Ovary (tissue), 9 donors: ENCODE measurements around the gene SEL1L3. TPM values are rescaled to one million over a fixed set of nuclear protein-coding genes. Genes with fewer than 3 reads are reported as not detected.

Experiments
- DNase-seq, 5 donors: peaks; one replicate each; pipeline ENCODE4 v3.0.0-alpha.2; 2019 to 2020
- H3K27ac ChIP-seq, 2 donors: fragments of 200-600 bp; one replicate each; pipeline versions ENCODE4 v1.5.1 to v1.8.0; 2019 to 2022
- H3K27me3 ChIP-seq: fragments of 200-600 bp; one replicate; pipeline ENCODE4 v1.8.0; 2022
- H3K36me3 ChIP-seq: fragments of 200-600 bp; sonication (generic); one replicate; pipeline ENCODE4 v1.5.1; 2019
- H3K4me1 ChIP-seq: one replicate; pipeline ENCODE4 v1.8.1; 2013; ENCODE audit warnings: mild to moderate bottlenecking, moderate library complexity; ENCODE audit not compliant: insufficient read depth
- H3K4me3 ChIP-seq: fragments of 200-600 bp; sonication (generic); one replicate; pipeline ENCODE4 v1.5.1; 2017
- H3K9me3 ChIP-seq, 2 donors: fragments of 200-600 bp in 1 of 2; sonication (generic) in 1 of 2; one replicate each; pipeline versions ENCODE4 v1.5.1 to v1.8.1; 2013 to 2019; ENCODE audit warnings: mild to moderate bottlenecking in 1 of 2, moderate library complexity in 1 of 2
- EP300 ChIP-seq: sonication (generic); formaldehyde crosslinking; IDR thresholded peaks from one replicate; pipeline ENCODE4 v1.6.1; 2017; ENCODE audit warnings: antibody characterized with exemption
- POLR2A ChIP-seq: fragments of 450-650 bp; IDR thresholded peaks from one replicate; pipeline ENCODE4 v1.6.1; 2017; ENCODE audit warnings: antibody characterized with exemption, mild to moderate bottlenecking, moderate library complexity
- WGBS, 3 donors: extraction: QIAGEN DNeasy Blood & Tissue Kit in 1 of 3; methylation state at CpG; one replicate each; pipeline versions ENCODE4 v1.1.5 to v1.1.7; 2013 to 2017; 5-methylcytosine and 5-hydroxymethylcytosine counted together
- intact Hi-C, 4 donors: fragments of 100-400 bp; cut with DNase I; formaldehyde crosslinking; loops; one replicate each; pipeline versions ENCODE4 v1.11.0 to v1.15.1; 2022 to 2023
- polyA plus RNA-seq, 2 donors: library from polyadenylated mRNA; stranded (reverse); fragments of 200-250 nt in 1 of 2; fragments of 350-450 nt in 1 of 2; fragmentation: Illumina TruSeq in 1 of 2; extraction: RNeasy Lipid Tissue Mini Kit (QIAGEN cat#74804) in 1 of 2; gene quantifications; one replicate each; pipeline ENCODE4 v1.2.3, GENCODE V29; 2013 to 2014
- total RNA-seq, 7 donors: library from RNA; depleted of rRNA in 2 of 7; stranded (reverse); fragments of >200 nt in 2 of 7; fragmentation: NEBNext Ultra II Directional in 3 of 7; extraction: Animal tissue kit (Norgen Biotek cat#: 25700) in 3 of 7; gene quantifications; one replicate each; pipeline versions ENCODE4 v1.1.0 to v1.2.4, GENCODE V29; 2016 to 2023
- TF ChIP-seq, protein P1 (sequence below), 3 donors: fragments of 450-650 bp in 2 of 3; fragments of 200-600 bp in 1 of 3; IDR thresholded peaks; one replicate each; pipeline versions ENCODE4 v1.5.1 to v1.8.0; 2016 to 2022; ENCODE audit warnings: antibody characterized with exemption in 3 of 3, mild to moderate bottlenecking in 1 of 3
- donor health status: DM: no; HTN: no; CAD: no; lungs with moderate emphysema.
- donor health status: DM: no; HTN: no; CAD: no.
- donor health status: Bipolar disorder and iron deficiency.
- donor health status: DM: yes; HTN: yes; CAD: no.
- donor health status: DM: no; HTN: no; CAD: no.
- donor health status: DM: yes; HTN: yes; CAD: no.

SEL1L3 gene
- total and polyA plus RNA-seq, 9 donors, result 4.4 to 27.7 (median 8.3) TPM

DNA sequence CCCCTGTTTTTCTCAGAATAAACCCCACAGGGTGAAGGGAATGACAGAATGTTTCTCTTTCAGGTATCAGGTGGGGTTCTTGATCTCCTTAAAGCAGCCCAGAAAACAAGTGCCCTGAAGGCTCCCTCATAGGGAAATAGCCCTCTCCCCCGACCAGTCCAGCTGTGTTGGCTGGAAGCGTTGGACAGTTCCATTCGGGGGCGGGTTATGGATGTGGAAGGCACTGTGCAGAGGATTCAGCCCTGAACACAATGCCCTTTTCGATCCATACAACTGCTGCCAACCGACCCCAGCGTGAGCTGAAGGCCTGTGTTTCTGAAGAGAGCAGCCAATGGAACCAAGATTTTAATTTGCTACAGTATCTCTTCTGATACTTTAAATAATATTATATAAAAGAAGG is 41.5 kb downstream of the SEL1L3 start:
- TF ChIP-seq EP300 (no peak), POLR2A (no peak)
- TF ChIP-seq, protein P1, sequence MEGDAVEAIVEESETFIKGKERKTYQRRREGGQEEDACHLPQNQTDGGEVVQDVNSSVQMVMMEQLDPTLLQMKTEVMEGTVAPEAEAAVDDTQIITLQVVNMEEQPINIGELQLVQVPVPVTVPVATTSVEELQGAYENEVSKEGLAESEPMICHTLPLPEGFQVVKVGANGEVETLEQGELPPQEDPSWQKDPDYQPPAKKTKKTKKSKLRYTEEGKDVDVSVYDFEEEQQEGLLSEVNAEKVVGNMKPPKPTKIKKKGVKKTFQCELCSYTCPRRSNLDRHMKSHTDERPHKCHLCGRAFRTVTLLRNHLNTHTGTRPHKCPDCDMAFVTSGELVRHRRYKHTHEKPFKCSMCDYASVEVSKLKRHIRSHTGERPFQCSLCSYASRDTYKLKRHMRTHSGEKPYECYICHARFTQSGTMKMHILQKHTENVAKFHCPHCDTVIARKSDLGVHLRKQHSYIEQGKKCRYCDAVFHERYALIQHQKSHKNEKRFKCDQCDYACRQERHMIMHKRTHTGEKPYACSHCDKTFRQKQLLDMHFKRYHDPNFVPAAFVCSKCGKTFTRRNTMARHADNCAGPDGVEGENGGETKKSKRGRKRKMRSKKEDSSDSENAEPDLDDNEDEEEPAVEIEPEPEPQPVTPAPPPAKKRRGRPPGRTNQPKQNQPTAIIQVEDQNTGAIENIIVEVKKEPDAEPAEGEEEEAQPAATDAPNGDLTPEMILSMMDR (IDR thresholded peaks at IDR 0.05), result no peak
- 54 to 68% (median 65%) methylated on average over 7 of the region's 7 CpGs for WGBS, 3 donors
- no peak overlapping the region for H3K27ac ChIP-seq
- intact Hi-C loops, result no loop called here
- no peaks in the 10 kb centered on the region for H3K4me1 ChIP-seq
- no peak for DNase-seq
- no peaks in the 10 kb centered on the region for H3K9me3 ChIP-seq
- H3K4me3 ChIP-seq, result no peak overlapping the region
- H3K27me3 ChIP-seq, result no peaks in the 10 kb centered on the region
- H3K36me3 ChIP-seq, result no peaks in the 10 kb centered on the region

- WGBS, 3 donors, result 83 to 94% (median 93%) methylated on average over 4 of the region's 4 CpGs
- no peak overlapping the region for H3K4me3 ChIP-seq
- intact Hi-C loops, result no loop called here
- TF ChIP-seq EP300, result no peak
- TF ChIP-seq, protein P1 (IDR thresholded peaks at IDR 0.05), result no peak
- H3K27ac ChIP-seq, result no peak overlapping the region
- DNase-seq, result no peak
- no peaks in the 10 kb centered on the region for H3K9me3 ChIP-seq
- H3K27me3 ChIP-seq, result no peaks in the 10 kb centered on the region
- no peaks in the 10 kb centered on the region for H3K36me3 ChIP-seq
- peaks cover 2% of the 10 kb centered on the region for H3K4me1 ChIP-seq
These were observed 43.9 kb downstream of the SEL1L3 start for GRCh38 chr4:25818876-25819275.

DNA sequence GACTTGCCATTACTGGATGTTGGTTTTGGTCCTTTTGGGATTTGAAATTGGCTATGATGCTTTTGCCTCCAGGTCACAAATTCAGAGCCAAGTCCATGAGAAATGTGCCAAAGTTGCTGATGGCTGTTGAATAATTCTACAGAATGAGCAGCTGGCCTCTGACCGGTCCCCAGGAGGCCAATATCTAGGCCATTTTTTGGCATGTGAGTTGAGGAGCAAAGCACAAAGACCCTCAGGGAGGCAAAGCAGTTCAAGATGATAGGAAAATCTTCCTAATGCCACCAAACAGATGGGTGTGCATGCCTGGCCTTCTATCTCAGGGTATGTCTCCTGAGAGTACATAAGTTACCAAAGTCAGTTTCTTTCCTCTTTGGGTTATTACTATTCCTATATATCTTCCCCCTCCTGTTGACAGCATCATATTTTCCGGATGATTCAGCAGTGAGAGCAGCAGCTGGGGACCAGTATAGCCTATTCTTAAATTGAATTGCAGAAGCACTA is 44.4 kb downstream of the SEL1L3 start:
- intact Hi-C loops, result no loop called here
- Histone ChIP-seq H3K9me3 (no peaks in the 10 kb centered on the region), H3K27me3 (no peaks in the 10 kb centered on the region), H3K27ac (no peak overlapping the region), H3K4me1 (peaks cover 4% of the 10 kb centered on the region), H3K36me3 (no peaks in the 10 kb centered on the region), H3K4me3 (no peak overlapping the region)
- WGBS, 3 donors, result 89 to 93% (median 93%) methylated on average over 2 of the region's 2 CpGs
- no peak for DNase-seq
- TF ChIP-seq EP300 (no peak), POLR2A (no peak)
- TF ChIP-seq, protein P1 (IDR thresholded peaks at IDR 0.05), result no peak

DNA sequence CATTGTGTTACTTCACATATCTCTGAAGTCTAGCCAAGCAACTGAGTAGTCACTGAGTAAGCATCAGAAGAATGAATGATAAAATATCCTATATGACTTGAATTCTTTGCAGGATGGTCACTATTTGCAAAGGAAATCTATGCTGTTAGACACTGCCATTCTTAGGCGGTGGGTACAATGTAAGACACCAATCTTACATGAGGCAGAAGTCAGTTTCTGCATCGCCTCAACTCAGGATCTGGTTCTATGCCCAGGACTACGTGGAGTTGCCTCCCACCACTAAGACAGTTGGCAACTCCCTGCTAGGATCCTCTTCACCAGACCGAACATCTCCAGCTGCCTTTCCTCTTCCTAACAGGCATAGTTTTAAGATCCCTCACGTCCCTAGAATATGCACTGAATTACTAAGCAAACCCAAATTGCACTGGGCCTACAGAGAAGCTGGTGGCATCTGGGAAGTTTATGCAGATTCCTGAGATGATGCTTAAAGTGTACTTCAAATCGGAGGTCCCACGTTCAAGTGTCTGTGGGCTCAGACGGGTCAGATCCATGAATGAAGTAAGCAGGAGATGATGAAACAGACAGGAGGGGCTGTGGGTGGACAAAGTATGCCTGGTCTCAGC is 45.6 kb downstream of the SEL1L3 start:
- Histone ChIP-seq H3K27ac (no peak overlapping the region), H3K4me3 (no peak overlapping the region), H3K27me3 (no peaks in the 10 kb centered on the region), H3K9me3 (no peaks in the 10 kb centered on the region), H3K4me1 (peaks cover 4% of the 10 kb centered on the region), H3K36me3 (no peaks in the 10 kb centered on the region)
- 43 to 64% (median 47%) methylated on average over 8 of the region's 8 CpGs for WGBS, 3 donors
- intact Hi-C loops, result no loop called here
- TF ChIP-seq EP300 (no peak), POLR2A (no peak)
- TF ChIP-seq, protein P1 (IDR thresholded peaks at IDR 0.05), result no peak
- DNase-seq, result no peak
